Right ventricle myocardium inferior (tissue), 1 donor: ENCODE data around the gene FLAD1. TPM values are rescaled to one million over a fixed set of nuclear protein-coding genes. Genes with fewer than 3 reads are reported as not detected.

ENCODE experiments used
- ATAC-seq: fragments of 200-7000 bp; cut with Tn5 transposase; one replicate; pipeline ENCODE4 v1.9.1; 2020; ENCODE audit warnings: mild to moderate bottlenecking, moderate library complexity
- DNase-seq: peaks from one replicate; pipeline ENCODE4 v3.0.0; 2021; ENCODE audit errors: missing footprints
- intact Hi-C: fragments of 100-400 bp; cut with DNase I; formaldehyde crosslinking; loops from one replicate; pipeline ENCODE4 v1.11.0; 2022
- total RNA-seq: library from RNA; stranded (reverse); fragmentation: NEBNext Ultra II Directional; extraction: Animal tissue kit (Norgen Biotek cat#: 25700); gene quantifications from one replicate; pipeline ENCODE4 v1.2.1, GENCODE V29; 2021
- donor health status: DM: no; HTN: yes; CAD: no; lungs with severe emphysema.

The FLAD1 gene
- total RNA-seq, 1 donor from 2014 or later: 30.8 TPM

DNA sequence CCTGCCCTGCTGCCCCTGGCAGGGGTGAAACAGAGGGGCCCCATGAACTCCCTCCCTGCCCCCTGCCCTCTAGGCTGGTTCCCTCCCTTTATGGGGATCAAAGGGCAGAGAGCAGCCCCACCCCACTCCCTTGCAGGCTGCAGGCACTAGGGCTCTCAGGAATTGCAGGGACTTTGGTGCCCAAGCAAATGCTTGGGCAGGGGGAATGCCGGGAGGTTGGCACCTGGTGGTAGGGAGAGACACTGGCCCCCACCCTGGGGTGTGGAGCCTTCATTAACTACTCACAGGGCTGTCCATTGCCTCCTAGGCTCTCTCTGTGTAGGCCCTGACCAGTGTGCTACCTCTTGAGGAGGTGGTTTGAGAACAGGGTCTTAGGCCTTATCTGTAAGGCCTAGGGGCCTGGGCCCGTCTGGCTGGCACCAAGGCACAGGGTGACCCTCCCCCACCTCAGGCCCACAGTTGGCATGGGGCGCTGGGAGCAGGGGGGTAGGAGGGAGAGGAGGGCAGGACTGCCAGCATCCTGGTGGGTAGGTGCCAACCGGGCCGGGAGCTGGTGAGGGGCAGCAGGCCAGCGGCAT, 24.2 kb downstream of the FLAD1 start:
- peak; percentile 34 for ATAC-seq
- peak; percentile 88 for DNase-seq
- intact Hi-C loops: no loop called here

GRCh38 chr1:155008015-155008941, 25.1 kb downstream of the FLAD1 start:
- DNase-seq (peak; percentile 73), ATAC-seq (no peak)
- intact Hi-C loops: no loop called here

DNA sequence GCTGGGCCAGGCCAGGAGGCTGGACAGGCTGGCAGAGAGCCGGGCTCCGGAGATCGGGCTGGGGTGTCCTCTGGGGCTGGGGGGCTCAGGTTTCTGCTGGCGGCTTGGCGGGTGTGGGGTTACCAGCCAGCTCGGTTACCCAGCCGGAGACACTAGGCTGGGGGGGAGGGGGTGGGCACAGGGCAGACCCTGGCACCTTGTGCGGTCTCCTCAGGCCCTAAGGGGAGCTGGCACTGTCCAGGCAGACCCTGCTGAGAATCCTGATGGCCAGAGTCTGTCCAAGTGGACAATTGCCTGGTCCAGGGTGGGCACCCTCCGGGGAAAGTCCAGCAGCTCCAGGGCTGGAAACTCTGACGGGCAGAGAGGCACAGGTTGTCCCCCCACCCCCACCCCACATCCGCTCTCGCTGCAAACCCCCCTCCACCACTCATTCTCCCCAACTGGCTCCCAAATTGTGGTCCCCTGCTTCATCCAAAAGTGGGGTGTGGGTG, 26.1 kb downstream of the FLAD1 start:
- intact Hi-C loops: no loop called here
- DNase-seq: peak; percentile 17
- no peak for ATAC-seq

- no peak for DNase-seq
- intact Hi-C loops: no loop called here
Measured at GRCh38 chr1:155009742-155010141, 26.6 kb downstream of the FLAD1 start.

GRCh38 chr1:155010211-155010918, 27.2 kb downstream of the FLAD1 start:
- intact Hi-C loops: no loop called here
- ATAC-seq: no peak
- peak; percentile 40 for DNase-seq

More at GRCh38 chr1:155009742-155010141, 26.6 kb downstream of the FLAD1 start:
- no peak for ATAC-seq

GRCh38 chr1:155011004-155011416, 27.9 kb downstream of the FLAD1 start:
- intact Hi-C loops: no loop called here
- DNase-seq: peak; percentile 9
- no peak for ATAC-seq

DNA sequence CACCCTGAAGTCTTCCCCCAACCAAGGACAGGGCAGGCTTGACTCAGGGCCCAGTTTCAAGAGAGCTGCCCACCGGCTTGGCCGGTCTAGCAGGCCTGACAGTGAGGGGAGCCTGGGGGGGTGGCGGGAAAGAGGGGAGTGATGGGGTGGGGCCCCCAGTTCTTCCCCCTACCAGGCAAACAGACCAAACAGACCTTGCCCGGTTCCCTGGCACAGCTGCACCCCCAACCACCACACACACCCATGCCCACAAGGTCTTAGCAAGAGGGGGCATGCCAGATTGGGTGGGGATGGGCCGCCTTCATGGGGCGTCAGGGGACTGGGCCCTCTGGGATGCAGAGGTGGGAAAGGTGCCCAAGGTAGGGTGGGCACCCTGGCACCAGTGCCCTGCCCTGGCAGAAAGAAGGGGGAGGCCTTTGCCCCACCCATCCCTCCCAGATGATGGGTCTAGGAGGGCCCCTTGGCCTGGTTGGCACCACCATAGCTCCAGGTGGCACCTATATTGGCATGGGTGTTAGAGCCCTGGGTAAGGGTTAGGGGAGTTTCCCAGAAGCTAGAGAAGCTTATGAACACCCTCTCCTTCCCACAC, 28.4 kb downstream of the FLAD1 start:
- intact Hi-C loops: no loop called here
- ATAC-seq: no peak
- DNase-seq: no peak

- peak; percentile 89 for DNase-seq
- intact Hi-C loops: no loop called here
- ATAC-seq: peak; percentile 42
Measured at GRCh38 chr1:155012026-155012546, 28.9 kb downstream of the FLAD1 start.

GRCh38 chr1:155012776-155013602, 29.8 kb downstream of the FLAD1 start:
- ATAC-seq: no peak
- intact Hi-C loops: no loop called here
- DNase-seq: no peak

DNA sequence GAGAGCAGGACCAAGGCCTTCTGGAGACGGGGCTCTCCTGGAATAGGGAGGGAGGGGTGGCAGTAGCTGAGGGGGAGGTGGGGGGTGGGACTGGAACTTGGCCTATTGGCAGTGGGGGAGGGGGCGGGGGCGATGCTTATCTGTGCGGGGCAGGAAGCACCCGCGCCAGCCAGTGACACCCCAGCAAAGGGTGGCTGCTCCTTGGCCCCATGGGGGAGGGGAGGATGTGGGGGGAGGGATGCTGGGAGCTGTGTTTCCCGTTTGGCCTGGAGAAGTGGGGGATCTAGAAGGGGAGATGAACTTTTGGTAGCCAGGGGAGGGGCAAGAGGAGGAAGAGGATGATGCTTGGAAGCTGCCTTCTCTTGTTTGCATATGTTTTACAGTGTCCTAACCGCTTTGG, 30.5 kb downstream of the FLAD1 start:
- ATAC-seq (no peak), DNase-seq (no peak)
- intact Hi-C loops: no loop called here

GRCh38 chr1:155014709-155015508, 31.8 kb downstream of the FLAD1 start:
- no peak for DNase-seq
- no peak for ATAC-seq
- intact Hi-C loops: loop anchor here (5.0 kb wide), 1 partner anchor 43 kb away; the partner anchor contains the start of genes CKS1B and SHC1

- intact Hi-C loops: loop anchor here (5.0 kb wide), 1 partner anchor 43 kb away; the partner anchor contains the start of genes CKS1B and SHC1
- ATAC-seq (no peak), DNase-seq (no peak)
Measured at GRCh38 chr1:155015527-155016230, 32.5 kb downstream of the FLAD1 start.

DNA sequence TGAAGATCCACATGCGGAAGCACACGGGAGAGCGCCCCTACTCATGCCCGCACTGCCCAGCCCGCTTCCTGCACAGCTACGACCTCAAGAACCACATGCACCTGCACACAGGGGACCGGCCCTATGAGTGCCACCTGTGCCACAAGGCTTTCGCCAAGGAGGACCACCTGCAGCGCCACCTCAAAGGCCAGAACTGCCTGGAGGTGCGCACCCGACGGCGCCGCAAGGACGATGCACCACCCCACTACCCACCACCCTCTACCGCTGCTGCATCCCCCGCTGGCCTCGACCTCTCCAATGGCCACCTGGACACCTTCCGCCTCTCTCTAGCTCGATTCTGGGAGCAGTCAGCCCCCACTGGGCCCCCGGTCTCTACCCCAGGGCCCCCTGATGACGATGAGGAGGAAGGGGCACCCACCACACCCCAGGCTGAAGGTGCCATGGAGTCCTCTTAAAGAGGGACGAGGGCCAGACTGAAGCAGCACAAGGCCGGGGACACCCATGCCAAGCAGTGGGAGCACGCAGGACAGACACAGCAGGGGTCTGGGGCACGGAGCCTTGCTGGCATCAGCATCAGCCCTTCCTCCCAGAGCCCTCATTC, 33.2 kb downstream of the FLAD1 start:
- DNase-seq: no peak
- intact Hi-C loops: loop anchor here (5.0 kb wide), 1 partner anchor 44 kb away; the partner anchor contains the start of genes CKS1B and SHC1
- no peak for ATAC-seq

- intact Hi-C loops: loop anchor here (1.0 to 5.0 kb wide), 2 partner anchors 16 to 45 kb away; partner anchors contain the start of genes CKS1B and SHC1
- DNase-seq (peak; percentile 95), ATAC-seq (peak; percentile 93)
Measured at GRCh38 chr1:155017041-155017945, 34.1 kb downstream of the FLAD1 start.

- intact Hi-C loops: loop anchor here (1.0 to 5.0 kb wide), 2 partner anchors 17 to 46 kb away; partner anchors contain the start of genes CKS1B and SHC1
- ATAC-seq: no peak
- DNase-seq: no peak
Measured at GRCh38 chr1:155017946-155018316, 34.8 kb downstream of the FLAD1 start.
